ENCODE measurements around the gene MYO10. TPM values are rescaled to one million over a fixed set of nuclear protein-coding genes. Genes with fewer than 3 reads are reported as not detected.

Gene MYO10
- total RNA-seq, 2 donors from 2014 or later: 40.0 to 89.2 TPM

GRCh38 chr5:16965581-16965980, 29.5 kb upstream of the MYO10 start:
- Mint-ChIP-seq H3K4me3 (no peak overlapping the region), H3K27me3 (ENCODE audit: insufficient read depth) (no peaks in the 10 kb centered on the region), H3K4me1 (peaks cover 21% of the 10 kb centered on the region), H3K9me3 (peaks cover 11% of the 10 kb centered on the region), H3K36me3 (ENCODE audit: low read depth) (no peaks in the 10 kb centered on the region), H3K27ac (peak overlapping the region; percentile 33)
- Histone ChIP-seq H3K27me3 (ENCODE audit: control insufficient read depth, insufficient read depth, low read length, poor library complexity, severe bottlenecking) (no peaks in the 10 kb centered on the region), H3K9me3 (ENCODE audit: control insufficient read depth, low read length) (peaks cover 18% of the 10 kb centered on the region), H3K4me1 (ENCODE audit: control insufficient read depth, insufficient read depth, low read length) (peaks cover 9% of the 10 kb centered on the region), H3K27ac (ENCODE audit: low read depth, low read length) (no peak overlapping the region), H3K36me3 (ENCODE audit: control insufficient read depth, insufficient read depth, low read length) (no peaks in the 10 kb centered on the region), H3K4me3 (ENCODE audit: low read length) (no peak overlapping the region), H3K9ac (ENCODE audit: extremely low read depth, low read length, poor library complexity, severe bottlenecking) (no peak overlapping the region)
- 71 to 83% methylated on average over 1 of the region's 1 CpG for WGBS, 2 experiments (ENCODE audit: insufficient coverage in 1 of 2, insufficient read length in 1 of 2)
- TF ChIP-seq CTCF (conservative IDR thresholded peaks at IDR 0.05): no peak
- no peak for DNase-seq

- 96 to 98% methylated on average over 5 to 6 of the region's 7 CpGs for WGBS, 2 experiments (ENCODE audit: insufficient coverage in 1 of 2, insufficient read length in 1 of 2)
Observed at GRCh38 chr5:16963821-16964220, 27.7 kb upstream of the MYO10 start.

GRCh38 chr5:16961131-16961530, 25.0 kb upstream of the MYO10 start:
- no peak for DNase-seq
- Histone ChIP-seq H3K4me3 (ENCODE audit: low read length) (no peak overlapping the region), H3K36me3 (ENCODE audit: control insufficient read depth, insufficient read depth, low read length) (no peaks in the 10 kb centered on the region), H3K9me3 (ENCODE audit: control insufficient read depth, low read length) (peaks cover 4% of the 10 kb centered on the region), H3K4me1 (ENCODE audit: control insufficient read depth, insufficient read depth, low read length) (peaks cover 4% of the 10 kb centered on the region), H3K27ac (ENCODE audit: low read depth, low read length) (no peak overlapping the region), H3K9ac (ENCODE audit: extremely low read depth, low read length, poor library complexity, severe bottlenecking) (no peak overlapping the region), H3K27me3 (ENCODE audit: control insufficient read depth, insufficient read depth, low read length, poor library complexity, severe bottlenecking) (no peaks in the 10 kb centered on the region)
- no peaks in the 10 kb centered on the region for H3K36me3 Mint-ChIP-seq (ENCODE audit: low read depth)
- H3K4me1 Mint-ChIP-seq: peaks cover 12% of the 10 kb centered on the region
- H3K27ac Mint-ChIP-seq: no peak overlapping the region
- H3K4me3 Mint-ChIP-seq: no peak overlapping the region
- H3K9me3 Mint-ChIP-seq: peaks cover 5% of the 10 kb centered on the region
- TF ChIP-seq CTCF (conservative IDR thresholded peaks at IDR 0.05): no peak
- no peaks in the 10 kb centered on the region for H3K27me3 Mint-ChIP-seq (ENCODE audit: insufficient read depth)
- 82 to 90% methylated on average over 4 to 7 of the region's 7 CpGs for WGBS, 2 experiments (ENCODE audit: insufficient coverage in 1 of 2, insufficient read length in 1 of 2)

More at GRCh38 chr5:16963821-16964220, 27.7 kb upstream of the MYO10 start:
- Histone ChIP-seq H3K27me3 (ENCODE audit: control insufficient read depth, insufficient read depth, low read length, poor library complexity, severe bottlenecking) (no peaks in the 10 kb centered on the region), H3K4me1 (ENCODE audit: control insufficient read depth, insufficient read depth, low read length) (peaks cover 4% of the 10 kb centered on the region), H3K9me3 (ENCODE audit: control insufficient read depth, low read length) (peaks cover 18% of the 10 kb centered on the region), H3K4me3 (ENCODE audit: low read length) (no peak overlapping the region), H3K9ac (ENCODE audit: extremely low read depth, low read length, poor library complexity, severe bottlenecking) (no peak overlapping the region), H3K27ac (ENCODE audit: low read depth, low read length) (no peak overlapping the region), H3K36me3 (ENCODE audit: control insufficient read depth, insufficient read depth, low read length) (no peaks in the 10 kb centered on the region)
- peaks cover 11% of the 10 kb centered on the region for H3K9me3 Mint-ChIP-seq
- H3K27me3 Mint-ChIP-seq (ENCODE audit: insufficient read depth): no peaks in the 10 kb centered on the region
- DNase-seq: no peak
- peaks cover 12% of the 10 kb centered on the region for H3K4me1 Mint-ChIP-seq
- no peaks in the 10 kb centered on the region for H3K36me3 Mint-ChIP-seq (ENCODE audit: low read depth)
- no peak overlapping the region for H3K4me3 Mint-ChIP-seq
- no peak for TF ChIP-seq CTCF (conservative IDR thresholded peaks at IDR 0.05)
- no peak overlapping the region for H3K27ac Mint-ChIP-seq

Measured in endodermal cell (in vitro differentiated cells).